ENCODE measurements around the gene NOP16. TPM values are rescaled to one million over a fixed set of nuclear protein-coding genes. Genes with fewer than 3 reads are reported as not detected.
A peak's percentile ranks its signal among the peaks of the same experiment; 100 is the strongest.

The NOP16 gene
- polyA plus RNA-seq, 10 donors: 21.6 to 34.0 (median 28.2) TPM

- no peak for DNase-seq
Measured at GRCh38 chr5:176364765-176365350, 23.5 kb downstream of the NOP16 start.

- DNase-seq: no peak
Measured at GRCh38 chr5:176362233-176362490, 26.2 kb downstream of the NOP16 start.

DNA sequence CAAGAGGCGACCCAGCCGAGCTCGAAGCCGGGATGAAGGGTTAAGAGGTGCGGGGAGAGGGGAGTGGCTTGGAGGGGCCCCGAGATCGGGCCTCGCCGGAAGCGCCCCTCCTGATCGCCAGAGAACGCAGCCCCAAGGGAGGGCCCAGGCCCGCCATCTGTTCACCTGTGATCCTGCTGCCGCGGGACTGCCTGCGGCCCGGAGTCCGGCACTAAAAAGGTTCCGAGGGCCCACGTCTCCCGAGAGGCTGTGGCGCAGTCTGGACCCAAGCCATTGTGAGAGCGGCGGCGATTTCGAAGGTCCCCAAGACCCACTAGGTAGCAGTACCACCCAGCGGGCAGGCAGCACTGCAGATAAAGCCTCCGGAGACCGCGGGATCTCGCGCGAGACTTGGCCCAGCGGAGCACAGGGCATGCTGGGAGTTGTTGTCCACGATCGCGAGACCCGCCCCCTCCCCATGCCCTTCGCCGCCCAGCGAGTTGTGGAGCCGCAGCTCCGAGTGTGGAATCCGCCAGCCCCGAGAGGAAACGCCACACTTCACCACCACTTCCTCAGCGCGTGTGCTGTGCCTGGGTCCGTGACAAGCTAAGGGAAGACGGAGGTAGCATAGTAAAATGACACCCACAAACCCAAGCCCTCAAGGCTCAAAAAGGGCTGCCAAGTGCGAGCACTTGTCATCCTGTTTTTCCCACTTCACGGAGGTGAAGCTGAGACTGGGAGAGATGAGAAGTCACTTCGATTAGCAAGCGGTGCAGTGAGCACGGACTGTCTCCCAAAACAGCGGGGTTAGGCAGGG, 26.8 kb downstream of the NOP16 start, which contains the start of gene KIAA1191:
Gene KIAA1191, minus strand, starts transcription at position 328 of the 796 bp plus-strand sequence. CDS start 2,256 bp downstream, outside the sequence.
- DNase-seq: peak; percentile 87 to 96 (median 94)

DNA sequence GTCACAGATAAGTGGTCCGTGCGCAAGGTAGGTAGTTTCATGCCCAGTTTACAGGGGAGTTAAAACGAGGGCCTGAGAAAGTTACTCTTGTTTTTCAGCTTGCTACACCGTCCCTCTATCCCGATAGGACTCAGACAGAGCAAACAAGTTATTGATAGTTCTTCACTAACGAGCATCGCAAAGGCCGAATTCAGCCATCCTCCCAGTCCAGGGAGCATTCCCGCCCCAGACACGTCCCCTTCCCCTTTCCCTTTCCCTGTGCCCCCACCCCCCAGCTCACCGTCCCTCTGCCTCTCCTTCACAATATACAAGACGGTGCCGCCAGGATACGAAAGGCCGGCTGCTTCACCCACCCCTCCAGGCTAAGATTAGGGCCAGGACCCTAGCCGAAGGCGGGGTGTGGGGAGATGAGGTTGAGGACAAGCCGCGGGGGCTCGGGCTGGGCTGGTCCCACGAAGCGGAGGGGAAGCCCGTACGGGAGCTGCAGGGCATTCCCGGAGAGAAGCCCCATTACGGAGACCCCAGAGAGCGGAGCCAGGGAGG, 27.4 kb downstream of the NOP16 start:
- DNase-seq: peak in 1 of 3 donors; percentile 15

DNA sequence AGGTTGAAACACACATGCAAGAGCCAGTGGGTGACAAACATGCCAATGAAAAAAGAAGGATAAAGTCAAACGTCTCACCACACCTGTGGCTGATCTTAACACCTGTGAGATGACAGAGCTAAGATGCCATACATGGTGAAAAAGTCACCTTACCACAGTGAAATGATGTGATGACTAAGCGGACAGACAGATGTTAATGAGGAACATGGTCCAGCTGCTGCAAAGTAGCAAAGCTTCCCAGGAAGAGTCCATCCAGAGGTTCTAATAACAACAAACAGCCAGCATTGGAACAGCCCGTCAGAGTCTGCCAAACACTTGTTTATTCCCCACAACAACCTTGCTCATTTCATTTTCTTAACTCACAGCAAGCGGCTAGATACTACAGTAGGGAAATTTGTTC, 28.7 kb downstream of the NOP16 start:
- DNase-seq: no peak

GRCh38 chr5:176356179-176356566, 32.2 kb downstream of the NOP16 start:
- DNase-seq: no peak

- no peak for DNase-seq
Measured at GRCh38 chr5:176355400-176356178, 32.8 kb downstream of the NOP16 start.

GRCh38 chr5:176353533-176353932, 34.9 kb downstream of the NOP16 start:
- DNase-seq: peak; percentile 45 to 57 (median 51)

DNA sequence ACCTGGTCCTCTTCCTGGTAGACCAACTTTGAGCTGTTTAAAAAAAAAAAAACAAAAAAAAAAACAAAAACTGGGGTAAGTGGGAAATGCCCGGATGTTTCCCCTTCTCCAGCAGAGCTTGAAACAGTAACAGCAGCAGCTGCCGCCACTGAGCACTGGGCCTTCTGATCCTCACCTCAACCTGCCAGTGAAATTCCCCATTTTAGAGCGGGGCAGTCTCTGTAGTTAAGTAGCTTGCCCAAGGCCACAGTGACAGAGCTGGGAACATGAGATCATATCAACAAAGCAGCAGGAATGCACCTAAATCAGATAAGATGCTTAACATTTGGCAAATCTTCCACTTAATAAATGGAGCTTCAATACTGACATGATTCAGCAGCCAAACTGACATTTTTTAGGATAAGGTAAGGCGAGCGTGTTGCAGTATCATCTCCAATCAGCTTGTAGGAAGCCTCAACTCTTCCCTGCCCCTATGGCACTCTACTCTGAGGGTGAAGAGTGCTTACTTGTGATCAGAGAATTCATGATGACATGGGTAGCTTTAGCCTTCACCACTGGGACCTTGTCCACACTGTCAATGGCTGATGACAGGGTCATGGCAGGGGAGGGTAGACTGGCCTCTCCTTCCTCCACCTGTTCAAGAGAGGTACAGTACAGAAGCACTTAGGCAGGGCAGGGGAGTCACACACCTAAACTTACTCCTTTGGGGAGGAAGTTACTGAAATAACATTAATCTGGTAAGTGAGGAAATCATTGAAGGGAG, 36.1 kb downstream of the NOP16 start:
- DNase-seq: no peak

DNA sequence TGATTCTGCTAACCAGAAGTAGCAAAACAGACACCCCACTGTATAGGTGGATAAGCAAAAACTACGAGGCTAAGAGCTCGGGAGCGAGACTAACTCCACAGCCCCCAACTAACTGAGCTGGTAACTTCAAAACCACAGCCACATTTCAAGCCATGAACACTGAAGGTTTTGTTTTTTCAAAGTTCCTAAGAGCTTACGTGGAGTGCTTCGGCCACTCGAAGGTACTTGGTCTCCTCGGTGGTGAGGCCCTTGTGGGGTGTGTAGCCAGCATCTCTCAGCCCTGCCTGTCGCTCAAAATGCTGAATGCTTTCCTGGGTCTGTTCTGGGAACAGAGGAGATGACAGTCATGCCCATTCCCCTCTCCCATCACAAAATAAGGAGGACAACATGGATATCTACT, 38.0 kb downstream of the NOP16 start:
- DNase-seq: no peak

GRCh38 chr5:176342766-176343458, 45.5 kb downstream of the NOP16 start:
- DNase-seq: no peak

DNA sequence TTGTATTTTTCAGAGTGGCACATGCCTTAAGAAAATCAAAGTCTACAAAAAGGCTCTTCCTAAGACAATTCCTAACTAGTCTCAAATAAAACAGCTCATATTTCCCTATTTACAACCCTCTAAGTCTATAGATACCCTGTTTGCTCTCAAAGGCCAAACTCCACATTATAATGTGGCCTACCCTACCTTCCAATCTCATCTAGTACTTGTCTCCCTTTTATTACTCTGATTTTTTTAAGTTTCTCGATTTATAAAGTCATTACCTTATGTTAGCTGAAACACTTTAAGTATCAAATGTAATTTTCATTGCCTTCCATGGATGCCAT, 46.3 kb downstream of the NOP16 start:
- DNase-seq: no peak

GRCh38 chr5:176341325-176342157, 46.9 kb downstream of the NOP16 start:
- DNase-seq: no peak

- no peak for DNase-seq
Measured at GRCh38 chr5:176339304-176339703, 49.1 kb downstream of the NOP16 start.

GRCh38 chr5:176337913-176338312, 50.5 kb downstream of the NOP16 start:
- no peak for DNase-seq

DNA sequence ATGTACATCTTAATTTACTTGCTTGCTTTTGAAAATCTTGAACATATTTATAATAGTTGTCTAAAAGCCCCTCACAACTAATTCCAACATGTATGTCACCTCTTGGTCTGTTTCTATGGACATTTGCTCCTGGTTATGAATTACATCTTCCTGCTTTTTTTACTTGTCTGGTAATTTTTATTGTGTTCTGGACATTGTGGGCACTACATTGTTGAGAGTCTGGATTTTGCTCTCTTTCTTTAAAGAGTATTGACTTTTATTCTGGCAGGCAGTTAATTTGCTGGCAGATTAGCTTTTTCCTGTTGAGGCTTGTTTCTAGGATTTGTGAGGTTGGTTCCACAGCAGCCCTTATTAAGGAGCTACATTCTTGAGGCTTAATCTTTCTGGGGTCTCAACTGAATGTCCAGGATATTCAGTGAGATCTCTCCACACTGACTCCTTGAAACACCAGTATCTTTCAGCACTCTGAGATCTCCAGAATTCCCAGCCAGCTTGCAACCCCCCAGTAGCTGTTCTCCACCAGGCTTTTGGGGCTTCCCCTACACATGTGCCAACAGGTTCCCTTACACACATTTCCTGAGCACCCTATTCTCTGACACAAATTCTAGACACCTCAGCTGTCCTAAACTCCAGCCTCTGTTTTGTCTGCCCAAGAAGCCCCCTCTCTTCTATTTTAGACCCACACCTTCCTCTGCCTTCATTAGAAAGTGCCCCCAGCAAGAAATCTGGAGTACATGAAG, 54.2 kb downstream of the NOP16 start:
- no peak for DNase-seq

Measured in muscle of back (tissue), 11 donors.